Mesendoderm (in vitro differentiated cells): Measurements from ENCODE around the gene RERE.

Experiments
- DNase-seq: peaks from one replicate; pipeline ENCODE4 v3.0.0; 2013
- H2AK5ac ChIP-seq: 2 replicates; pipeline ENCODE4 v1.6.1; 2013; ENCODE audit warnings: low read length, inconsistent platforms
- H2BK120ac ChIP-seq: 2 replicates; pipeline ENCODE4 v1.6.1; 2013; ENCODE audit warnings: low read depth, mild to moderate bottlenecking, low read length, moderate library complexity, mixed read lengths
- H2BK15ac ChIP-seq: replicated peaks from 2 replicates; pipeline ENCODE4 v1.6.1; 2013; ENCODE audit warnings: low read depth, mild to moderate bottlenecking, moderate library complexity
- H2BK5ac ChIP-seq: 2 replicates; pipeline ENCODE4 v1.6.1; 2013; ENCODE audit warnings: low read length, inconsistent platforms
- H3K18ac ChIP-seq: 2 replicates; pipeline ENCODE4 v1.6.1; 2013; ENCODE audit warnings: mild to moderate bottlenecking, low read length, mixed read lengths
- H3K23ac ChIP-seq: one replicate; pipeline ENCODE4 v1.6.1; 2013; ENCODE audit warnings: low read length
- H3K27ac ChIP-seq: 2 replicates; pipeline ENCODE4 v1.5.1; 2013; ENCODE audit warnings: low read depth, mild to moderate bottlenecking, inconsistent platforms, low read length, moderate library complexity
- H3K27me3 ChIP-seq: 2 replicates; pipeline ENCODE4 v1.6.1; 2013; ENCODE audit warnings: low read length, control low read depth, mild to moderate bottlenecking, inconsistent platforms; ENCODE audit not compliant: insufficient read depth, poor library complexity
- H3K36me3 ChIP-seq: 2 replicates; pipeline ENCODE4 v1.6.1; 2013; ENCODE audit warnings: low read length, inconsistent platforms; ENCODE audit not compliant: control insufficient read depth, insufficient read depth
- H3K4ac ChIP-seq: one replicate; pipeline ENCODE4 v1.6.1; 2013; ENCODE audit warnings: low read depth, mild to moderate bottlenecking, low read length, moderate library complexity
- H3K4me1 ChIP-seq: 2 replicates; pipeline ENCODE4 v1.6.1; 2013; ENCODE audit warnings: low read depth, low read length, inconsistent platforms; ENCODE audit not compliant: control insufficient read depth
- H3K4me2 ChIP-seq: 2 replicates; pipeline ENCODE4 v1.6.1; 2013; ENCODE audit warnings: low read length
- H3K4me3 ChIP-seq: 2 replicates; pipeline ENCODE4 v1.5.1; 2013; ENCODE audit warnings: mild to moderate bottlenecking, low read length
- H3K56ac ChIP-seq: one replicate; pipeline ENCODE4 v1.6.1; 2013; ENCODE audit warnings: low read length
- H3K79me1 ChIP-seq: 2 replicates; pipeline ENCODE4 v1.6.1; 2013; ENCODE audit warnings: low read length, inconsistent platforms
- H3K79me2 ChIP-seq: 2 replicates; pipeline ENCODE4 v1.6.1; 2013; ENCODE audit warnings: mild to moderate bottlenecking, low read length; ENCODE audit not compliant: control insufficient read depth, insufficient read depth
- H3K9ac ChIP-seq: 2 replicates; pipeline ENCODE4 v1.6.1; 2013; ENCODE audit warnings: low read length, inconsistent platforms
- H4K5ac ChIP-seq: one replicate; pipeline ENCODE4 v1.6.1; 2013; ENCODE audit warnings: low read length
- H4K8ac ChIP-seq: one replicate; pipeline ENCODE4 v1.6.1; 2013; ENCODE audit warnings: low read depth, mild to moderate bottlenecking, control low read depth, low read length, moderate library complexity
- WGBS: extraction: QIAGEN DNeasy Blood & Tissue Kit; methylation state at CpG from one replicate; pipeline ENCODE4 v1.1.7; 2013; ENCODE audit warnings: low lambda C conversion rate, missing lambda C conversion rate; ENCODE audit not compliant: insufficient coverage; ENCODE audit errors: extremely low coverage; 5-methylcytosine and 5-hydroxymethylcytosine counted together

The RERE gene

GRCh38 chr1:8721679-8722324 is 95.6 kb downstream of the RERE start:
- Histone ChIP-seq H3K23ac (no peak overlapping the region), H3K18ac (no peak overlapping the region), H3K4me3 (no peak overlapping the region), H3K79me2 (peaks cover 13% of the 10 kb centered on the region), H2BK5ac (no peak overlapping the region), H2AK5ac (no peak overlapping the region), H3K56ac (no peak overlapping the region), H4K5ac (no peak overlapping the region), H3K79me1 (peaks cover 10% of the 10 kb centered on the region), H3K4ac (no peak overlapping the region), H3K9ac (no peak overlapping the region), H2BK15ac (no peak overlapping the region), H4K8ac (no peak overlapping the region), H3K4me1 (no peaks in the 10 kb centered on the region), H3K4me2 (no peak overlapping the region), H3K27me3 (no peaks in the 10 kb centered on the region), H3K36me3 (no peaks in the 10 kb centered on the region), H2BK120ac (no peak overlapping the region), H3K27ac (no peak overlapping the region)
- DNase-seq = no peak
- WGBS = no CpG with 5 or more reads among the region's 4 CpGs

GRCh38 chr1:8720347-8720746 is 97.1 kb downstream of the RERE start:
- no peaks in the 10 kb centered on the region for H3K27me3 ChIP-seq
- H3K36me3 ChIP-seq = no peaks in the 10 kb centered on the region
- no peaks in the 10 kb centered on the region for H3K4me1 ChIP-seq
- H2AK5ac ChIP-seq = no peak overlapping the region
- H4K8ac ChIP-seq = no peak overlapping the region
- H3K23ac ChIP-seq = no peak overlapping the region
- peaks cover 10% of the 10 kb centered on the region for H3K79me1 ChIP-seq
- no peak overlapping the region for H3K56ac ChIP-seq
- no CpG with 5 or more reads among the region's 8 CpGs for WGBS
- no peak overlapping the region for H2BK15ac ChIP-seq
- no peak for DNase-seq
- H3K18ac ChIP-seq = no peak overlapping the region
- H2BK120ac ChIP-seq = no peak overlapping the region
- H3K4me3 ChIP-seq = no peak overlapping the region
- H3K4ac ChIP-seq = no peak overlapping the region
- peaks cover 13% of the 10 kb centered on the region for H3K79me2 ChIP-seq
- H3K4me2 ChIP-seq = no peak overlapping the region
- H3K9ac ChIP-seq = no peak overlapping the region
- no peak overlapping the region for H4K5ac ChIP-seq
- H3K27ac ChIP-seq = no peak overlapping the region
- H2BK5ac ChIP-seq = no peak overlapping the region

- Histone ChIP-seq H4K5ac (no peak overlapping the region), H3K4me1 (no peaks in the 10 kb centered on the region), H3K27ac (no peak overlapping the region), H3K56ac (no peak overlapping the region), H2AK5ac (no peak overlapping the region), H4K8ac (no peak overlapping the region), H3K79me2 (peaks cover 16% of the 10 kb centered on the region), H3K79me1 (peaks cover 12% of the 10 kb centered on the region), H2BK5ac (no peak overlapping the region), H3K9ac (no peak overlapping the region), H3K23ac (no peak overlapping the region), H2BK15ac (no peak overlapping the region), H3K4ac (no peak overlapping the region), H2BK120ac (no peak overlapping the region), H3K18ac (no peak overlapping the region), H3K4me2 (no peak overlapping the region), H3K4me3 (no peak overlapping the region), H3K27me3 (no peaks in the 10 kb centered on the region), H3K36me3 (no peaks in the 10 kb centered on the region)
- no peak for DNase-seq
- no CpG with 5 or more reads among the region's 3 CpGs for WGBS
Observed at GRCh38 chr1:8718850-8719361, 98.5 kb downstream of the RERE start.

GRCh38 chr1:8717148-8717547 is 100.3 kb downstream of the RERE start:
- Histone ChIP-seq H3K9ac (no peak overlapping the region), H3K36me3 (no peaks in the 10 kb centered on the region), H4K5ac (no peak overlapping the region), H2BK120ac (no peak overlapping the region), H3K27ac (no peak overlapping the region), H4K8ac (no peak overlapping the region), H3K79me1 (peaks cover 12% of the 10 kb centered on the region), H3K18ac (no peak overlapping the region), H2AK5ac (no peak overlapping the region), H3K56ac (no peak overlapping the region), H3K4ac (no peak overlapping the region), H2BK15ac (no peak overlapping the region), H3K4me2 (no peak overlapping the region), H3K4me3 (no peak overlapping the region), H3K4me1 (no peaks in the 10 kb centered on the region), H2BK5ac (no peak overlapping the region), H3K23ac (no peak overlapping the region), H3K79me2 (peaks cover 15% of the 10 kb centered on the region), H3K27me3 (no peaks in the 10 kb centered on the region)
- WGBS = no CpG with 5 or more reads among the region's 3 CpGs
- DNase-seq = no peak

GRCh38 chr1:8716238-8716637 is 101.2 kb downstream of the RERE start:
- no peak overlapping the region for H2AK5ac ChIP-seq
- no peak overlapping the region for H2BK15ac ChIP-seq
- no peak for DNase-seq
- H4K5ac ChIP-seq = no peak overlapping the region
- H3K23ac ChIP-seq = no peak overlapping the region
- H2BK5ac ChIP-seq = no peak overlapping the region
- whole genome bisulfite sequencing = no CpG with 5 or more reads among the region's 1 CpG
- H3K36me3 ChIP-seq = no peaks in the 10 kb centered on the region
- H2BK120ac ChIP-seq = no peak overlapping the region
- no peak overlapping the region for H3K27ac ChIP-seq
- H3K4me2 ChIP-seq = no peak overlapping the region
- H3K9ac ChIP-seq = no peak overlapping the region
- peaks cover 10% of the 10 kb centered on the region for H3K79me1 ChIP-seq
- H3K56ac ChIP-seq = no peak overlapping the region
- H3K18ac ChIP-seq = no peak overlapping the region
- H3K79me2 ChIP-seq = peaks cover 12% of the 10 kb centered on the region
- no peaks in the 10 kb centered on the region for H3K4me1 ChIP-seq
- H3K27me3 ChIP-seq = no peaks in the 10 kb centered on the region
- H3K4ac ChIP-seq = no peak overlapping the region
- no peak overlapping the region for H3K4me3 ChIP-seq
- peak overlapping the region; percentile 94 for H4K8ac ChIP-seq

GRCh38 chr1:8714173-8714572 is 103.3 kb downstream of the RERE start:
- Histone ChIP-seq H2BK5ac (no peak overlapping the region), H3K79me2 (peaks cover 13% of the 10 kb centered on the region), H2BK15ac (no peak overlapping the region), H3K4me1 (peaks cover 2% of the 10 kb centered on the region), H2AK5ac (no peak overlapping the region), H3K27me3 (no peaks in the 10 kb centered on the region), H3K4me3 (no peak overlapping the region), H3K36me3 (no peaks in the 10 kb centered on the region), H3K79me1 (peaks cover 10% of the 10 kb centered on the region), H2BK120ac (no peak overlapping the region), H4K5ac (no peak overlapping the region), H3K56ac (no peak overlapping the region), H3K27ac (no peak overlapping the region), H4K8ac (no peak overlapping the region), H3K9ac (no peak overlapping the region), H3K18ac (no peak overlapping the region), H3K4ac (no peak overlapping the region), H3K4me2 (no peak overlapping the region), H3K23ac (no peak overlapping the region)
- no peak for DNase-seq
- WGBS = no CpG with 5 or more reads among the region's 3 CpGs
